DMS153 (cell line): Measurements from ENCODE around the gene EIF4E2.
A peak's percentile ranks its signal among the peaks of the same experiment; 100 is the strongest.

Source experiments
- DNase-seq: peaks from one replicate; lab custom pipeline; 2025; lab: John Stamatoyannopoulos, UW

Gene EIF4E2, protein sequence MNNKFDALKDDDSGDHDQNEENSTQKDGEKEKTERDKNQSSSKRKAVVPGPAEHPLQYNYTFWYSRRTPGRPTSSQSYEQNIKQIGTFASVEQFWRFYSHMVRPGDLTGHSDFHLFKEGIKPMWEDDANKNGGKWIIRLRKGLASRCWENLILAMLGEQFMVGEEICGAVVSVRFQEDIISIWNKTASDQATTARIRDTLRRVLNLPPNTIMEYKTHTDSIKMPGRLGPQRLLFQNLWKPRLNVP

DNA sequence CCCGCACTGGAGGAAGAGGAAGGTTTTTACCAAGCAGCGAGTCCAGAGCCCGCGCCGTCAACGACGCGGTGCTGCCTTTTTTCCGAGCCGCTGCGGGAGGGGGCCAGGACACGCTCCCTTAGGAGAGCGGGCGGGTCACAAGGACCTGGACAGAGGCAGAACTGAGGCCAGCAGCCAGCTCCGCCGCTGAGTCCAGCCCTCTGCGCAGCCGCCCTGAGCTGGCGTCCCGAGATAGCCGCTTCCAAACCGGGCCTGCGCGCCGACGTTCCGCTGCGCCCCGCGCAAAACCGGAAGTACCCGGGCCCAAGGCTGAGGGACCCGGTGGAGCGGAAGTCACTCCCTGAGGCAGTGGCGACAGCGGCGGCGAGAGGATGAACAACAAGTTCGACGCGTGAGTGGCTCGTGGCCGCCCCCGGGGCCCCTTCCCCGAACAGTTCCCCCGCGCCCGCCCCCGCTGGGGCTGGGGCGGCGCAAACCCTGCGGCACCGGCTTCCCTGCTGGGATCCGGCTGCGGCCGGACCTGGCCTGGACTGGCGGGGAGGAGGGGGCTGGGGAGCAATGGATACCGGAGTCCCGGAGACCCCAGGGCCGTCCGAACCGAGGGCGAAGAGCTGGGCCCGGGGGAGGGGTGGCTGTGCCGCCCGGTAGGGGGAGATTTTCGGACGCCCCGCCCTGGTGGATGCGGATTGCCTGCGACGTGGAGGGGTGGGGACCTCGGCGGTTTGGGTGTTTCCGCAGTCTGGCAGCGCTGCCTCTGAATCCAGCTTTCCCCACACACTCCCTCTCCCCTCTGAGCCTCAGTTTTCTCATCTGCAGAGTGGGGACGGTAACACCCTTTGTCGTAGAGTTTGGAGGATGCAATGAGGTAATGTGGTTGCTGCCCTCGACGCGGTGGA lies at the start of gene EIF4E2, which contains the start of gene TIGD1:
Gene EIF4E2, plus strand, starts transcription at position 336 of the 896 bp plus-strand sequence. Its CDS starts 36 bp downstream, at position 372.
Gene TIGD1, minus strand, starts transcription at position 204 of the 896 bp plus-strand sequence. CDS start 675 bp downstream, outside the sequence.
- DNase-seq, result peak; percentile 80

DNA sequence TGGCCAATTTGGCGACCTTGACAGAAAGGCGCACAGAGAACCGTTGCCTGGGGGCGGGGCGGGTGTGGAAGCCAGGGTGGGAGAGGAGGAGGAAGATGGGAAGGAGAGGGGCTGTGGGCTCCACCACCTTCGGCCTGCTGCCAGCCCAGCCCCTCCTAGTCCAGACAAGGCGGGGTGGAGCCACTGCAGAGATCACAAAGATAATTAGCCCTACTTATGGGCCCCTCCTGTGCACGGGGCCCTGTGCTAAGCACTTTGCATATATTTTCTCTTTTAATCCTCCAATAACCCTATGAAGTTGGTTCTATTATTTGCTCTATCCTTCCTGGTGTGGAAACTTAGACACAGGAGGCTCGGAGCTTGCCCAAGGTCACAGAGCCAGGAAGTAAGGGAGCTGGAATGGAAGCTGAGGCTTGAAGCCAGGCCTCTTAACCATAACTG lies 49.1 kb upstream of the EIF4E2 start:
- DNase-seq, result no peak

- DNase-seq, result no peak
Measured at GRCh38 chr2:232501794-232502390, 48.6 kb upstream of the EIF4E2 start.

DNA sequence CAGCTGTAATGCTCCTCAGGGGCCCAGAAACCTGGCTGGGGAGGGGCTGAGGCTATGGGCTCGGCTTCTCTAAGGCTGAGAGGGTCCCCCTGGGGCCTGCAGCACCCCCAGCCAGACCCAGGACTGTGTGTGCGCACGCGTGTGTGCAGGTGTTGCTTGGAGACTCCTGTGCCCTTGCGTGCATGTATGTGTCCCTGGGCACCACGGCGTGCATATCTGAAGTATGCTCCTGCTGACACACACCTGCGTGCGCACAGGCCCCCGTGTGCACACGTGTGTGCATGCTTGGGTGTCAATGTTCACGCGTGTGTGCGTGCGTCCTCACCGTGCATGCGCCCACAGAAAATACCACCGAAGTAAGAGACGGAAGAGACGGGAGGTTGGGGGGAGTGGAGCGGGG lies 48.0 kb upstream of the EIF4E2 start:
- no peak for DNase-seq

- no peak for DNase-seq
Measured at GRCh38 chr2:232502911-232503808, 47.3 kb upstream of the EIF4E2 start.

GRCh38 chr2:232503809-232504323 lies 46.6 kb upstream of the EIF4E2 start:
- no peak for DNase-seq

GRCh38 chr2:232504438-232504837 lies 46.1 kb upstream of the EIF4E2 start:
- DNase-seq, result no peak

DNA sequence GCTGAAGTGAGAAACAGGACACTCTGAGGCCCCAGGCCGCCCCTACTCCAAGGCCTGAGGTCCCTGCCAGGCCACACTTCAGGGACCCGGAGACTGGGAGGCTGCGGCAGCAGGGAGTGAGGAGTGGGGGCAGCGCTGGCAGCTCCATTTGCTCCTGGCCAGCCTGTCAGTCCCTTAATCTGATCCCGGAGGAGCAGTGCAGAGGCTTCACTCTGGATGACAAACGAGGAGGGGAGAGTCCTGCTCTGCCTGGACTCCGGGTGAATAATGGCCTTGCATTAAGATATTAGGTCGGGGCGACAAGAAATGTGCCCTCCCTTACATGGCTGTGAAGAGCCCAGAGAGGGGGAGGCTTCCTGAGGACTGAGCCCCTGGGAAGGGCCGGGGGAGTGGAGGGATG lies 44.6 kb upstream of the EIF4E2 start:
- no peak for DNase-seq

- DNase-seq, result no peak
Measured at GRCh38 chr2:232506709-232507108, 43.8 kb upstream of the EIF4E2 start.

DNA sequence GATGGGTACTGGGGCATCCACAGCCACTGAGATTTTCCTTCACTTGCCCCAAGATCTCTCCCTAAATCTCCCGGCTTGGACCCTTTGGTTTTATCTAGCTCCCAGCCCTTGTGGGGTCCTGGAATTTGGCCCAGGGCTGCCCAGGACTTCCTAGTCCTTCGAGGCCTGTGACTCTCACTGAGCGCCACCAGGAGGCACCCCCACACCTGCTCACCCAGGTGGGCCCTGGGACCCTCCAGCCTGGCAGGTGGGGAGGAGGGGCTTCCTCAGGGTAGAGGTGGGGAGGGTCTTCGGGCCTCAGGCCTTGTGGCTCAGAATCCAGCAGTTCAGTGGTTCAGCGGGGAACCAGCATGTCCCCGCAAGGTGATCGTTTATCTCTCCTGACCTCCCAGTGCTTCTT lies 42.2 kb upstream of the EIF4E2 start:
- DNase-seq, result no peak

GRCh38 chr2:232511336-232511890 lies 39.1 kb upstream of the EIF4E2 start:
- DNase-seq, result no peak

- DNase-seq, result no peak
Measured at GRCh38 chr2:232512602-232513001, 37.9 kb upstream of the EIF4E2 start.

DNA sequence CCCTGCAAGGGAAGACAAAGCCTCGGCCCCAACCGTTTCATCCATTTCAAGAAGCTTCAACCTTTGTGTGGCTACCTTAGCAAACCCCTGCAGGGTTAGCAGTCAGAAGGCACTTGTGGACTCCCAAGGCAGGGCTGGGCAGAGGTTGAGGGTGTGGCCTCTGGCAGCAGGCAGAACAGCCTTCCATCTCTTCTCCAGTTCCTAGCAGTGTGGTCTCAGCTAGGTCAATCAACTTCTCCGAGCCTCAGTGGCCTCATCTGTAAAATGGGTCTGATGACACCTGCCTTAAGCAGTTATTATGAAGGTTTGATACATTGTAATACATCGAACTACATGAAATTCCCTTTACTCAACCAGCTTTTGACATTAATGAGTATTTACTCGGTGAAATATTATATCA lies 37.1 kb upstream of the EIF4E2 start:
- DNase-seq, result no peak

GRCh38 chr2:232515639-232516038 lies 34.9 kb upstream of the EIF4E2 start:
- no peak for DNase-seq

- DNase-seq, result no peak
Measured at GRCh38 chr2:232516551-232516950, 33.9 kb upstream of the EIF4E2 start.

GRCh38 chr2:232518844-232519243 lies 31.6 kb upstream of the EIF4E2 start:
- DNase-seq, result no peak

DNA sequence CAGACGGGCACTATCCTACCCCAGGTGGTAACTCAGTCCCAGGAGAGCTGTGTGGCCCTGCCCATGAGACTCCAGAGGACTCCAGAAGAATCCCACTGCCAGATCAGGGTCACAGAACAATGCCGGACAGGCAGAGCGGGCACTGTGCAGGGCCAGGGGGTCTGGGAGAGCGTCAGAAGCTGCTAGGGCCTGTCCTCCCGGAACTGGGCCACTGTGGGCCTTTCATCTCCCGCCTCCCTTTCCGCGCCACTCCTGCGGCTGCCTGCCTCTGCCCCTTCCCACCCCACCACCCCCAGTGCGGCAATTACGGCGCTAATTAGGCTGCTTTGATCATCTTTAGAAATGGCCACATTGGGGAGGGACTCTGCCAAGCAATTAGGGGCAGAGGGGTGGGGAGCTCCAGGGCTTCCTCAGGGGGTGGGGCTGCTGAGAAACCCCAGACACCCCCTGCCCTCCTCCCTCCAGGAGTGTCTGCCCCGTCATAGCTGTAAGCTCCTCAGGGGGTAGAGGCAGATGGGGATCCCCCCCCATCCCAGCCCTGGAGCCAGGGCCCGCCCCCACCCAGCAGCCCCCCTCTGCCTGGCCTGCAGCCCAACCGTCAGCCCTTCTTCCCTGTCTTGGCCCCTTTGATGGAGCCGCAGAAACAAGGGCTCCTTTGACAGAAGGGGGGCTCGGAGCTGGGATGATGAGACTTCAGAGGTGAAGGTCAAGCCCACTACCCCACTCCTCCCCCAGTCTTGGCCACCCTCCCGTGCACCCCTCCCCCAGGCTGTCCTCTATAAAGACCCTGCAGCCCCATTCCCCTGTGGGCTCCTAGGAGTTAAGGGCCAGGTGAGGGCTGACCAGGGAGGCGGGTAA lies 30.7 kb upstream of the EIF4E2 start, which contains the start of gene PRSS56:
Gene PRSS56, plus strand, starts transcription at position 808 of the 858 bp plus-strand sequence. CDS start 211 bp downstream, outside the sequence.
- no peak for DNase-seq

DNA sequence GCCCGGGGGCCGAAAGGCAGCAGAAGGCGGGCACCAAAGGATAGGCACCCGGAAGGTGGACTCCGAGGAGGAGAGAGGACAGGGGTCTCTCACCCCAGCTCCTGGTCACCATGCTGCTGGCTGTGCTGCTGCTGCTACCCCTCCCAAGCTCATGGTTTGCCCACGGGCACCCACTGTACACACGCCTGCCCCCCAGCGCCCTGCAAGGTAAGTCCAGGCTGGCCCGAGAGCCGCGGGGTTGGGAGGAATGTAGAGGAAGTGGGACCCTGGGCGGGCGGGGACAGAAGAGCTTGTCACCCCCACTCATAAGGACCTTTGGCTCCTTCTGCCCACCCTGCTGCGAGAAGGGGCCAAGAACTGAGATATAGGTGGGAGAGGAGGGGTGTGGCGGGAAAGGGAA lies 30.0 kb upstream of the EIF4E2 start:
- no peak for DNase-seq

DNA sequence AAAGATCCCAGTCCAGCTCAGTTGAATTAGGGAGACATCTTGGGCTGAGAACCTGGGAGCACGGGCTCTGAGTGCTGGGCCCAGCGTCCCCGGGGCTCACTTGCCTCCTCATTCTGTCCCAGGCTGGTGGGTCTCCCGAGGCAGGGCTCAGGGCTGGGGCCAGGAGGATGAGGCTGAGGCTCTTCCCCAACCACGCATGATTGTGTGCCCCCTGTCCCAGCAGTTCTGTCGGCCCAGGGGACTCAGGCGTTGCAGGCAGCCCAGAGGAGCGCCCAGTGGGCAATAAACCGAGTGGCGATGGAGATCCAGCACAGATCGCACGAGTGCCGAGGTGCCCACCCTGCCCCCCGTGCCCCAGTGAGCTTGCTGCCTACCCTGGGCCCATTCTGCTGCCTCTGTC lies 29.4 kb upstream of the EIF4E2 start:
- no peak for DNase-seq
